Panc1 (cell line): ENCODE measurements around the gene PGLYRP2. TPM values are rescaled to one million over a fixed set of nuclear protein-coding genes. Genes with fewer than 3 reads are reported as not detected.

Experiments
- ATAC-seq: fragments of 200-7000 bp; cut with Tn5 transposase; 2 replicates; pipeline ENCODE4 v1.9.1; 2020; ENCODE audit warnings: mild to moderate bottlenecking, moderate library complexity
- BruUV-seq: library from RNA; stranded (reverse); fragments of 400-500 nt; replicated peaks from 2 replicates; lab custom pipeline; 2021; lab: Mats Ljungman, UMichigan
- CTCF ChIA-PET: fragments of 300-600 bp; sonication (Branson Sonifier 250); formaldehyde crosslinking; loops from one replicate; lab custom pipeline; 2022; ENCODE audit warnings: antibody characterized with exemption; lab: Charles Lee
- POLR2A ChIA-PET: fragments of 300-600 bp; sonication (Branson Sonifier 250); formaldehyde crosslinking; loops from one replicate; lab custom pipeline; 2022; ENCODE audit warnings: antibody characterized with exemption; lab: Charles Lee
- DNase-seq: peaks from one replicate; pipeline ENCODE4 v3.0.0-alpha.2; 2010; ENCODE audit warnings: low read depth, low spot score
- H3K27ac ChIP-seq: 2 replicates; pipeline ENCODE4 v1.5.1; 2011; ENCODE audit warnings: mild to moderate bottlenecking, low read length, inconsistent platforms
- H3K27me3 ChIP-seq: fragments of 200-500 bp; sonication (Bioruptor generic); 2 replicates; pipeline ENCODE4 v1.6.0; 2014; ENCODE audit warnings: low read length, inconsistent platforms; ENCODE audit not compliant: control insufficient read depth, insufficient read depth
- H3K36me3 ChIP-seq: fragments of 200-500 bp; sonication (Bioruptor generic); 2 replicates; pipeline ENCODE4 v1.5.1; 2014; ENCODE audit warnings: inconsistent platforms, mild to moderate bottlenecking, low read length, moderate library complexity; ENCODE audit not compliant: control insufficient read depth, insufficient read depth
- H3K4me1 ChIP-seq: 2 replicates; pipeline ENCODE4 v1.5.1; 2011; ENCODE audit warnings: inconsistent platforms, mild to moderate bottlenecking, low read length, moderate library complexity; ENCODE audit not compliant: control insufficient read depth, insufficient read depth
- H3K4me3 ChIP-seq, 2 experiments: 2 replicates each; pipeline ENCODE4 v1.5.1; 2011 to 2012; ENCODE audit warnings: low read depth in 2 of 2, low read length in 2 of 2, mild to moderate bottlenecking in 2 of 2, inconsistent platforms in 1 of 2, moderate library complexity in 1 of 2
- H3K9me3 ChIP-seq: fragments of 200-500 bp; sonication (Bioruptor generic); 2 replicates; pipeline ENCODE4 v1.5.1; 2014; ENCODE audit warnings: low read depth, mild to moderate bottlenecking, inconsistent platforms, low read length, moderate library complexity; ENCODE audit not compliant: control insufficient read depth, insufficient read depth
- POLR2AphosphoS5 ChIP-seq: IDR thresholded peaks from 2 replicates; pipeline ENCODE4 v1.6.1; 2012; ENCODE audit warnings: mild to moderate bottlenecking, low read depth, low read length, moderate library complexity
- SIN3A ChIP-seq: IDR thresholded peaks from 2 replicates; pipeline ENCODE4 v1.6.1; 2012; ENCODE audit warnings: low read depth, mild to moderate bottlenecking, low read length, moderate library complexity, borderline replicate concordance; ENCODE audit not compliant: insufficient read depth
- TCF7L2 ChIP-seq: IDR thresholded peaks from 2 replicates; pipeline ENCODE4 v1.6.1; 2011; ENCODE audit warnings: mild to moderate bottlenecking, low read depth, low read length, inconsistent platforms
- in situ Hi-C: cut with HindIII; loops from 2 replicates; pipeline ENCODE4 v1.10.0; 2016; ENCODE audit warnings: low sequenced_read_pairs, low pct_unique_long_range_greater_than_20kb
- intact Hi-C: fragments of 100-400 bp; cut with micrococcal nuclease; formaldehyde crosslinking; loops from one replicate; pipeline ENCODE4 v1.10.0; 2022; ENCODE audit not compliant: unreplicated experiment
- total RNA-seq: library from RNA; stranded (reverse); gene quantifications from one replicate; pipeline ENCODE4 v1.2.1, GENCODE V29; 2021; ENCODE audit not compliant: unreplicated experiment
- TF ChIP-seq, protein P1 (sequence below), 2 experiments: IDR thresholded peaks; 2 replicates each; pipeline ENCODE4 v1.6.1; 2011 to 2012; ENCODE audit warnings: low read depth in 2 of 2, control low read depth in 1 of 2, low read length in 1 of 2, mild to moderate bottlenecking in 1 of 2, moderate library complexity in 1 of 2; ENCODE audit not compliant: insufficient read depth in 1 of 2
- TF ChIP-seq, protein P2 (sequence below): fragments of 450-650 bp; IDR thresholded peaks from 2 replicates; pipeline ENCODE4 v1.5.1; 2017; ENCODE audit warnings: mild to moderate bottlenecking

The PGLYRP2 gene
- total RNA-seq, 1 experiment from 2014 or later = not detected

DNA sequence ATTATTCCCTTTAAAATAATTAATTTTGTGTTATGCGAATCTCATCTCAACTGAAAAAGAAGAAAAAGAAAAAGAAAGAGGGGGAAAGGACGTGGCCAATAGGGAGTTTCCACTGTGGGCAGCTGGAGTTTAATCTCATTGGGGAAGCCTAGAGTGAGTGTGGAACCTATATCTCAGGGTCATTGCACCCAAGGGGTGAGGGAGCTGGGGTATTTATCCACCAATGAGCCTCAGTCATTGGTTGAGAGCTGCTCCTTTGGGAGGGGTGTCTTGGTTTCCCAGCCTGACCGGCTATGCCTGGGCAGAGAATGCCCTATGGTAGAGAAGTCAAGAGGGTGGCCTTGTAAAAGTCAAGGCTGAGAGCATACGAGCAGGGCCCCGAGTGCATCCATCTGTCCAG, 45.5 kb upstream of the PGLYRP2 start:
- no peaks in the 10 kb centered on the region for H3K27me3 ChIP-seq
- intact Hi-C loops (no loop called here), in situ Hi-C loops (no loop called here)
- POLR2A ChIA-PET = no interaction called here
- CTCF ChIA-PET = interaction anchor here (0.6 kb wide), 1 partner anchor 738 kb away, joined by 11 read pairs; no protein-coding TSS in a partner anchor
- H3K4me1 ChIP-seq = no peaks in the 10 kb centered on the region
- no peak for ATAC-seq
- no peaks in the 10 kb centered on the region for H3K36me3 ChIP-seq
- H3K9me3 ChIP-seq = no peaks in the 10 kb centered on the region
- H3K4me3 ChIP-seq = no peak overlapping the region
- BruUV-seq = no TSS peak
- no peak for DNase-seq
- H3K27ac ChIP-seq = no peak overlapping the region
- TF ChIP-seq, protein P1, sequence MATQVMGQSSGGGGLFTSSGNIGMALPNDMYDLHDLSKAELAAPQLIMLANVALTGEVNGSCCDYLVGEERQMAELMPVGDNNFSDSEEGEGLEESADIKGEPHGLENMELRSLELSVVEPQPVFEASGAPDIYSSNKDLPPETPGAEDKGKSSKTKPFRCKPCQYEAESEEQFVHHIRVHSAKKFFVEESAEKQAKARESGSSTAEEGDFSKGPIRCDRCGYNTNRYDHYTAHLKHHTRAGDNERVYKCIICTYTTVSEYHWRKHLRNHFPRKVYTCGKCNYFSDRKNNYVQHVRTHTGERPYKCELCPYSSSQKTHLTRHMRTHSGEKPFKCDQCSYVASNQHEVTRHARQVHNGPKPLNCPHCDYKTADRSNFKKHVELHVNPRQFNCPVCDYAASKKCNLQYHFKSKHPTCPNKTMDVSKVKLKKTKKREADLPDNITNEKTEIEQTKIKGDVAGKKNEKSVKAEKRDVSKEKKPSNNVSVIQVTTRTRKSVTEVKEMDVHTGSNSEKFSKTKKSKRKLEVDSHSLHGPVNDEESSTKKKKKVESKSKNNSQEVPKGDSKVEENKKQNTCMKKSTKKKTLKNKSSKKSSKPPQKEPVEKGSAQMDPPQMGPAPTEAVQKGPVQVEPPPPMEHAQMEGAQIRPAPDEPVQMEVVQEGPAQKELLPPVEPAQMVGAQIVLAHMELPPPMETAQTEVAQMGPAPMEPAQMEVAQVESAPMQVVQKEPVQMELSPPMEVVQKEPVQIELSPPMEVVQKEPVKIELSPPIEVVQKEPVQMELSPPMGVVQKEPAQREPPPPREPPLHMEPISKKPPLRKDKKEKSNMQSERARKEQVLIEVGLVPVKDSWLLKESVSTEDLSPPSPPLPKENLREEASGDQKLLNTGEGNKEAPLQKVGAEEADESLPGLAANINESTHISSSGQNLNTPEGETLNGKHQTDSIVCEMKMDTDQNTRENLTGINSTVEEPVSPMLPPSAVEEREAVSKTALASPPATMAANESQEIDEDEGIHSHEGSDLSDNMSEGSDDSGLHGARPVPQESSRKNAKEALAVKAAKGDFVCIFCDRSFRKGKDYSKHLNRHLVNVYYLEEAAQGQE (IDR thresholded peaks at IDR 0.05; ENCODE audit: insufficient read depth in 1 of 2, low read depth in 2 of 2, low read length in 1 of 2) = no peak
- TF ChIP-seq TCF7L2 (no peak), SIN3A (no peak), POLR2AphosphoS5 (no peak)
- TF ChIP-seq, protein P2, sequence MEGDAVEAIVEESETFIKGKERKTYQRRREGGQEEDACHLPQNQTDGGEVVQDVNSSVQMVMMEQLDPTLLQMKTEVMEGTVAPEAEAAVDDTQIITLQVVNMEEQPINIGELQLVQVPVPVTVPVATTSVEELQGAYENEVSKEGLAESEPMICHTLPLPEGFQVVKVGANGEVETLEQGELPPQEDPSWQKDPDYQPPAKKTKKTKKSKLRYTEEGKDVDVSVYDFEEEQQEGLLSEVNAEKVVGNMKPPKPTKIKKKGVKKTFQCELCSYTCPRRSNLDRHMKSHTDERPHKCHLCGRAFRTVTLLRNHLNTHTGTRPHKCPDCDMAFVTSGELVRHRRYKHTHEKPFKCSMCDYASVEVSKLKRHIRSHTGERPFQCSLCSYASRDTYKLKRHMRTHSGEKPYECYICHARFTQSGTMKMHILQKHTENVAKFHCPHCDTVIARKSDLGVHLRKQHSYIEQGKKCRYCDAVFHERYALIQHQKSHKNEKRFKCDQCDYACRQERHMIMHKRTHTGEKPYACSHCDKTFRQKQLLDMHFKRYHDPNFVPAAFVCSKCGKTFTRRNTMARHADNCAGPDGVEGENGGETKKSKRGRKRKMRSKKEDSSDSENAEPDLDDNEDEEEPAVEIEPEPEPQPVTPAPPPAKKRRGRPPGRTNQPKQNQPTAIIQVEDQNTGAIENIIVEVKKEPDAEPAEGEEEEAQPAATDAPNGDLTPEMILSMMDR = no peak

DNA sequence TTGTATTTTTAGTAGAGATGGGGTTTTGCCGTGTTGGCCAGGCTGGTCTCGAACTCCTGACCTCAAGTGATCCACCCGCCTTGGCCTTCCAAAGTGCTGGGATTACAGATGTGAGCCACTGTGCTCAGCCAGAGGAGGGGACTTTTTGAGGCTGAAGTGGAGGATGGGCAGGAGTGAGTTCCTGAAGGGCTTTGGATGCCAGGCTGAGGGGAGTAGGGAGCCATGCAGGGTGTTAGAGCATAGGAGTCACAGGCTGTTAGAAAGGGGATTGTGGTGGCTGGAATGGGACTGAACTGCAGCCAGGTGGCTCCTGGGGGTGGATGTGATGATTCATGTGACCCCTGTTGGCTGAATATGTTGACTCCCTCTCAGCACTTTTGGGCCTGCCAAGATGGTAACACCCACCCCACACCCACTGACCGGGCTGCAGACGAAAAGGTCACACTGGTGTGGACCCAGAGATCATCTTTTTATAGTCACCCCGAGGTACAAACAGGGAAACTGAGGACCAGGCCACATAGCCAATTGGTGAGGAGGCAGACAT, 40.2 kb upstream of the PGLYRP2 start:
- no peaks in the 10 kb centered on the region for H3K36me3 ChIP-seq
- no peaks in the 10 kb centered on the region for H3K4me1 ChIP-seq
- no peak overlapping the region for H3K27ac ChIP-seq
- in situ Hi-C loops (no loop called here), intact Hi-C loops (no loop called here)
- H3K4me3 ChIP-seq = no peak overlapping the region
- H3K27me3 ChIP-seq = no peaks in the 10 kb centered on the region
- TF ChIP-seq, protein P1 (IDR thresholded peaks at IDR 0.05; ENCODE audit: insufficient read depth in 1 of 2, low read depth in 2 of 2, low read length in 1 of 2) = no peak
- TF ChIP-seq, protein P2 = no peak
- TF ChIP-seq TCF7L2 = no peak
- no peak for TF ChIP-seq SIN3A
- TF ChIP-seq POLR2AphosphoS5 = no peak
- DNase-seq (no peak), ATAC-seq (no peak)
- no TSS peak for BruUV-seq
- CTCF ChIA-PET = interaction anchor here (0.6 kb wide), 1 partner anchor 100 kb away, joined by 3 read pairs; no protein-coding TSS in a partner anchor
- POLR2A ChIA-PET = no interaction called here
- no peaks in the 10 kb centered on the region for H3K9me3 ChIP-seq
